Measurements from ENCODE around the gene IMPACT. TPM values are rescaled to one million over a fixed set of nuclear protein-coding genes. Genes with fewer than 3 reads are reported as not detected.
A peak's percentile ranks its signal among the peaks of the same experiment; 100 is the strongest.

The IMPACT gene
- total RNA-seq = 1 to 10 TPM; 6.9 to 8.2 TPM

GRCh38 chr18:24426398-24427294, at the start of gene IMPACT:
IMPACT (plus strand) TSS chr18:24426670; CDS start chr18:24426757, 87 bp downstream.
- ChIA-PET CTCF (interaction anchor here (0.6 to 1.2 kb wide), 4 partner anchors 10 to 62 kb away, joined by 3 to 4 read pairs (median 4); no protein-coding TSS in a partner anchor), POLR2A (interaction anchor here (1.0 to 1.6 kb wide), 3 partner anchors 12 to 34 kb away, joined by 3 to 7 read pairs (median 7); partner anchors contain the start of genes HRH4 and OSBPL1A)
- Mint-ChIP-seq H3K4me1 (peaks cover 24% of the 10 kb centered on the region), H3K9me3 (peaks cover 10% of the 10 kb centered on the region), H3K27me3 (peaks cover 21% of the 10 kb centered on the region), H3K4me3 (peak within 1 kb of the TSS; percentile 81), H3K27ac (peak within 1 kb of the TSS; percentile 59), H3K36me3 (ENCODE audit: low read depth) (peaks cover 15% of the 10 kb centered on the region)
- DNase-seq = peak; percentile 75

GRCh38 chr18:24378598-24378997, 47.9 kb upstream of the IMPACT start:
- Mint-ChIP-seq H3K27ac (no peak overlapping the region), H3K4me3 (no peak overlapping the region), H3K9me3 (no peaks in the 10 kb centered on the region), H3K27me3 (no peaks in the 10 kb centered on the region), H3K4me1 (no peaks in the 10 kb centered on the region), H3K36me3 (ENCODE audit: low read depth) (no peaks in the 10 kb centered on the region)
- ChIA-PET CTCF (no interaction called here), POLR2A (no interaction called here)
- no peak for DNase-seq

- Mint-ChIP-seq H3K4me1 (no peaks in the 10 kb centered on the region), H3K27ac (no peak overlapping the region), H3K9me3 (no peaks in the 10 kb centered on the region), H3K36me3 (ENCODE audit: low read depth) (no peaks in the 10 kb centered on the region), H3K27me3 (peaks cover 1% of the 10 kb centered on the region), H3K4me3 (no peak overlapping the region)
- ChIA-PET POLR2A (no interaction called here), CTCF (interaction anchor here (1.1 to 1.6 kb wide), 2 partner anchors 20 to 108 kb away, joined by 4 read pairs; no protein-coding TSS in a partner anchor)
- DNase-seq = no peak
These were observed 46.2 kb upstream of the IMPACT start for GRCh38 chr18:24380163-24380747.

GRCh38 chr18:24381126-24381525, 45.3 kb upstream of the IMPACT start:
- Mint-ChIP-seq H3K27me3 (peaks cover 1% of the 10 kb centered on the region), H3K4me1 (no peaks in the 10 kb centered on the region), H3K36me3 (ENCODE audit: low read depth) (no peaks in the 10 kb centered on the region), H3K9me3 (no peaks in the 10 kb centered on the region), H3K4me3 (no peak overlapping the region), H3K27ac (no peak overlapping the region)
- ChIA-PET POLR2A (no interaction called here), CTCF (interaction anchor here (1.1 to 1.6 kb wide), 2 partner anchors 21 to 108 kb away, joined by 4 read pairs; no protein-coding TSS in a partner anchor)
- no peak for DNase-seq

GRCh38 chr18:24386681-24387080, 39.8 kb upstream of the IMPACT start:
- ChIA-PET CTCF (no interaction called here), POLR2A (no interaction called here)
- DNase-seq = no peak
- H3K27ac Mint-ChIP-seq = no peak overlapping the region
- no peak overlapping the region for H3K4me3 Mint-ChIP-seq
- H3K9me3 Mint-ChIP-seq = no peaks in the 10 kb centered on the region
- H3K4me1 Mint-ChIP-seq = no peaks in the 10 kb centered on the region
- H3K27me3 Mint-ChIP-seq = peaks cover 6% of the 10 kb centered on the region
- no peaks in the 10 kb centered on the region for H3K36me3 Mint-ChIP-seq (ENCODE audit: low read depth)

GRCh38 chr18:24388957-24389356, 37.5 kb upstream of the IMPACT start:
- DNase-seq = no peak
- Mint-ChIP-seq H3K36me3 (ENCODE audit: low read depth) (no peaks in the 10 kb centered on the region), H3K4me3 (no peak overlapping the region), H3K9me3 (no peaks in the 10 kb centered on the region), H3K27ac (no peak overlapping the region), H3K4me1 (no peaks in the 10 kb centered on the region), H3K27me3 (peaks cover 6% of the 10 kb centered on the region)
- ChIA-PET POLR2A (no interaction called here), CTCF (no interaction called here)

GRCh38 chr18:24395049-24395795, 31.2 kb upstream of the IMPACT start:
- no peaks in the 10 kb centered on the region for H3K36me3 Mint-ChIP-seq (ENCODE audit: low read depth)
- ChIA-PET CTCF (no interaction called here), POLR2A (no interaction called here)
- peaks cover 17% of the 10 kb centered on the region for H3K4me1 Mint-ChIP-seq
- no peaks in the 10 kb centered on the region for H3K9me3 Mint-ChIP-seq
- no peak overlapping the region for H3K4me3 Mint-ChIP-seq
- H3K27ac Mint-ChIP-seq = no peak overlapping the region
- DNase-seq = no peak
- peaks cover 32% of the 10 kb centered on the region for H3K27me3 Mint-ChIP-seq

GRCh38 chr18:24396082-24396633, 30.3 kb upstream of the IMPACT start:
- Mint-ChIP-seq H3K27ac (no peak overlapping the region), H3K4me3 (no peak overlapping the region), H3K9me3 (no peaks in the 10 kb centered on the region), H3K4me1 (peaks cover 17% of the 10 kb centered on the region), H3K36me3 (ENCODE audit: low read depth) (no peaks in the 10 kb centered on the region), H3K27me3 (peaks cover 36% of the 10 kb centered on the region)
- CTCF ChIA-PET = interaction anchor here (1.2 to 3.4 kb wide), 3 partner anchors 36 to 93 kb away, joined by 3 to 15 read pairs (median 5); no protein-coding TSS in a partner anchor
- DNase-seq = no peak
- POLR2A ChIA-PET = interaction anchor here (1.4 kb wide), 1 partner anchor 27 kb away, joined by 6 read pairs; no protein-coding TSS in a partner anchor

GRCh38 chr18:24397131-24397693, 29.3 kb upstream of the IMPACT start:
- POLR2A ChIA-PET = interaction anchor here (0.6 to 1.4 kb wide), 4 partner anchors 17 to 223 kb away, joined by 3 to 7 read pairs (median 5); partner anchors contain the start of gene IMPACT
- Mint-ChIP-seq H3K27me3 (peaks cover 38% of the 10 kb centered on the region), H3K9me3 (no peaks in the 10 kb centered on the region), H3K4me1 (peaks cover 17% of the 10 kb centered on the region), H3K36me3 (ENCODE audit: low read depth) (no peaks in the 10 kb centered on the region), H3K27ac (no peak overlapping the region), H3K4me3 (peak overlapping the region; percentile 69)
- CTCF ChIA-PET = interaction anchor here (1.2 to 3.4 kb wide), 5 partner anchors 36 to 92 kb away, joined by 3 to 15 read pairs (median 5); no protein-coding TSS in a partner anchor
- peak; percentile 32 for DNase-seq

GRCh38 chr18:24397694-24398368, 28.6 kb upstream of the IMPACT start, which contains the start of gene OSBPL1A:
OSBPL1A (minus strand) TSS chr18:24397824; CDS start chr18:24377533, 20,291 bp downstream.
- Mint-ChIP-seq H3K36me3 (ENCODE audit: low read depth) (no peaks in the 10 kb centered on the region), H3K27ac (no peak within 1 kb of the TSS), H3K9me3 (no peaks in the 10 kb centered on the region), H3K4me1 (peaks cover 17% of the 10 kb centered on the region), H3K4me3 (peak within 1 kb of the TSS; percentile 74), H3K27me3 (peaks cover 42% of the 10 kb centered on the region)
- POLR2A ChIA-PET = interaction anchor here (0.6 to 1.4 kb wide), 5 partner anchors 16 to 224 kb away, joined by 3 to 7 read pairs (median 4); partner anchors contain the start of gene IMPACT
- peak; percentile 82 for DNase-seq
- CTCF ChIA-PET = interaction anchor here (1.2 to 3.4 kb wide), 4 partner anchors 36 to 92 kb away, joined by 4 to 15 read pairs (median 6); no protein-coding TSS in a partner anchor

- H3K4me1 Mint-ChIP-seq = peaks cover 17% of the 10 kb centered on the region
- H3K27me3 Mint-ChIP-seq = peaks cover 44% of the 10 kb centered on the region
- H3K9me3 Mint-ChIP-seq = no peaks in the 10 kb centered on the region
- no peaks in the 10 kb centered on the region for H3K36me3 Mint-ChIP-seq (ENCODE audit: low read depth)
- DNase-seq = no peak
- H3K4me3 Mint-ChIP-seq = peak overlapping the region; percentile 74
- H3K27ac Mint-ChIP-seq = no peak overlapping the region
- ChIA-PET POLR2A (interaction anchor here (1.3 kb wide), 1 partner anchor 15 kb away, joined by 4 read pairs; no protein-coding TSS in a partner anchor), CTCF (interaction anchor here (1.3 to 3.4 kb wide), 2 partner anchors 60 to 91 kb away, joined by 4 to 15 read pairs; no protein-coding TSS in a partner anchor)
These were observed 27.9 kb upstream of the IMPACT start for GRCh38 chr18:24398540-24398939.
